ENCODE results near the gene FGB. TPM values are rescaled to one million over a fixed set of nuclear protein-coding genes. Genes with fewer than 3 reads are reported as not detected.

FGB gene
- total and polyA plus RNA-seq, 2 of the 13 experiments (the other 11 are each of a cell fraction or from before 2014, with no cell fraction given) = 226 to 784 TPM

GRCh38 chr4:154617820-154618317 lies 55.1 kb downstream of the FGB start (continued):
- TF ChIP-seq ZNF75D (CRISPR knock-in tag; IDR thresholded peaks at IDR 0.05; ENCODE audit: borderline replicate concordance) = no peak
- TF ChIP-seq CREB1 (IDR thresholded peaks at IDR 0.05) = peak; percentile 42
- peak; percentile 90 for TF ChIP-seq CREB1 (CRISPR knock-in tag; IDR thresholded peaks at IDR 0.05)
- peak; percentile 34; the same call in 1 of the 2 replicates for TF ChIP-seq ZNF543 (CRISPR knock-in tag; IDR thresholded peaks at IDR 0.05)
- TF ChIP-seq TP53 (CRISPR knock-in tag; conservative IDR thresholded peaks at IDR 0.05) = peak; percentile 80; the same call in 1 of the 2 replicates
- TF ChIP-seq KIAA2018 (CRISPR knock-in tag; IDR thresholded peaks at IDR 0.05; ENCODE audit: borderline replicate concordance) = 0 out of 2 replicates have a peak, but pooled peaks have one; percentile 39
- no peak for TF ChIP-seq CERS6 (CRISPR knock-in tag; IDR thresholded peaks at IDR 0.05)
- peak; percentile 79; the same call in 1 of the 2 replicates for TF ChIP-seq IKZF5 (CRISPR knock-in tag; IDR thresholded peaks at IDR 0.05)
- TF ChIP-seq ZNF615 (CRISPR knock-in tag; IDR thresholded peaks at IDR 0.05; ENCODE audit: borderline replicate concordance) = no peak
- no peak for TF ChIP-seq ZNF841 (CRISPR knock-in tag; IDR thresholded peaks at IDR 0.05; ENCODE audit: borderline replicate concordance)
- peak in 1 of 2 experiments; percentile 86; a peak in 2 of 4 replicates for TF ChIP-seq REST (IDR thresholded peaks at IDR 0.05; ENCODE audit: borderline replicate concordance in 1 of 2, low read depth in 1 of 2, low read length in 2 of 2)
